H1 (cell line): ENCODE data around the gene ASH1L. TPM values are rescaled to one million over a fixed set of nuclear protein-coding genes. Genes with fewer than 3 reads are reported as not detected.

Source experiments
- CTCF ChIA-PET: fragments of 300-600 bp; sonication (Branson Sonifier 250); formaldehyde crosslinking; loops from one replicate; lab custom pipeline; 2021; ENCODE audit not compliant: partially characterized antibody; lab: Charles Lee
- POLR2A ChIA-PET: fragments of 300-600 bp; sonication (Branson Sonifier 250); formaldehyde crosslinking; loops from one replicate; lab custom pipeline; 2021; ENCODE audit warnings: inconsistent platforms; ENCODE audit not compliant: partially characterized antibody; lab: Charles Lee
- DNase-seq, 2 experiments: peaks; one replicate each; pipeline versions ENCODE4 v3.0.0 to v3.0.0-alpha.2; 2010 to 2022; ENCODE audit warnings: low spot score in 2 of 2, low read depth in 1 of 2, mixed read lengths in 1 of 2
- FAIRE-seq: peaks from 2 replicates; lab custom pipeline; 2011; peaks lifted over from hg19 to GRCh38; lab: Jason Lieb, UNC
- H2AFZ ChIP-seq: 2 replicates; pipeline ENCODE4 v1.8.1; 2012; ENCODE audit warnings: low read length, inconsistent platforms
- H2AK5ac ChIP-seq: 2 replicates; pipeline ENCODE4 v1.6.1; 2013; ENCODE audit warnings: low read depth, low read length
- H2BK120ac ChIP-seq: replicated peaks from 2 replicates; pipeline ENCODE3; 2013; ENCODE audit warnings: low read depth, low read length, inconsistent platforms
- H2BK12ac ChIP-seq: 2 replicates; pipeline ENCODE4 v1.6.1; 2013; ENCODE audit warnings: low read depth, low read length
- H2BK15ac ChIP-seq: 2 replicates; pipeline ENCODE4 v1.6.1; 2013; ENCODE audit warnings: low read length
- H2BK20ac ChIP-seq: 2 replicates; pipeline ENCODE4 v1.6.1; 2013; ENCODE audit warnings: low read length
- H2BK5ac ChIP-seq: 2 replicates; pipeline ENCODE4 v1.6.1; 2013; ENCODE audit warnings: low read depth, low read length
- H3K14ac ChIP-seq: 2 replicates; pipeline ENCODE4 v1.6.1; 2013; ENCODE audit warnings: inconsistent platforms; ENCODE audit not compliant: insufficient read length
- H3K18ac ChIP-seq: 2 replicates; pipeline ENCODE4 v1.6.1; 2013; ENCODE audit warnings: low read length; ENCODE audit errors: extremely low read depth
- H3K23ac ChIP-seq: 2 replicates; pipeline ENCODE4 v1.6.1; 2013; ENCODE audit warnings: inconsistent platforms; ENCODE audit not compliant: insufficient read length
- H3K23me2 ChIP-seq: 2 replicates; pipeline ENCODE4 v1.6.1; 2013; ENCODE audit warnings: low read depth, low read length
- H3K27ac ChIP-seq: 2 replicates; pipeline ENCODE4 v1.6.1; 2011; ENCODE audit warnings: low read depth, low read length, inconsistent platforms
- H3K27me3 ChIP-seq, 4 experiments: replicated peaks in 1 of 4; 1 replicate in 1 of 4; 2 replicates in 3 of 4; pipeline versions ENCODE4 v1.6.1 to v1.8.1; 2011 to 2013; ENCODE audit warnings: low read length in 3 of 4, mild to moderate bottlenecking in 3 of 4, inconsistent platforms in 2 of 4, mixed read lengths in 2 of 4, moderate library complexity in 1 of 4; ENCODE audit not compliant: control insufficient read depth in 3 of 4, insufficient read depth in 3 of 4; ENCODE audit errors: extremely low read depth in 1 of 4
- H3K36me3 ChIP-seq, 4 experiments: 2 replicates each; pipeline versions ENCODE4 v1.6.1 to v1.8.1; 2011 to 2013; ENCODE audit warnings: mild to moderate bottlenecking in 4 of 4, low read length in 3 of 4, moderate library complexity in 2 of 4, control low read depth in 1 of 4, inconsistent platforms in 1 of 4; ENCODE audit not compliant: insufficient read depth in 4 of 4, control insufficient read depth in 2 of 4
- H3K4ac ChIP-seq: replicated peaks from 2 replicates; pipeline ENCODE3; 2013; ENCODE audit warnings: low read length, low read depth, mixed read lengths, inconsistent platforms; ENCODE audit not compliant: insufficient read length
- H3K4me1 ChIP-seq, 4 experiments: replicated peaks in 1 of 4; 1 replicate in 1 of 4; 2 replicates in 3 of 4; pipeline versions ENCODE4 v1.6.1 to v1.8.1; 2011 to 2013; ENCODE audit warnings: low read length in 3 of 4, inconsistent platforms in 2 of 4, mixed read lengths in 1 of 4; ENCODE audit not compliant: insufficient read depth in 4 of 4, control insufficient read depth in 3 of 4
- H3K4me2 ChIP-seq, 2 experiments: 2 replicates each; pipeline versions ENCODE4 v1.6.1 to v1.8.1; 2011 to 2013; ENCODE audit warnings: low read depth in 2 of 2, low read length in 2 of 2, control low read depth in 1 of 2, inconsistent platforms in 1 of 2, mild to moderate bottlenecking in 1 of 2; ENCODE audit not compliant: insufficient read depth in 1 of 2
- H3K4me3 ChIP-seq, 4 experiments: fragments of 200-600, 300-600 bp in 1 of 4; sonication (generic), shearing (Covaris generic), sonication (Bioruptor Twin) in 1 of 4; 2 replicates each; pipeline versions ENCODE4 v1.5.1 to v1.8.1; 2011 to 2016; ENCODE audit warnings: low read length in 4 of 4, low read depth in 3 of 4, control low read depth in 2 of 4, inconsistent platforms in 2 of 4, mild to moderate bottlenecking in 2 of 4, mixed read lengths in 1 of 4, moderate library complexity in 1 of 4; ENCODE audit not compliant: insufficient read depth in 2 of 4; ENCODE audit errors: extremely low read depth in 1 of 4
- H3K56ac ChIP-seq: replicated peaks from 2 replicates; pipeline ENCODE3; 2013; ENCODE audit warnings: low read depth, mild to moderate bottlenecking, mixed read lengths, low read length, inconsistent platforms; ENCODE audit not compliant: insufficient read length
- H3K79me1 ChIP-seq: 2 replicates; pipeline ENCODE4 v1.6.1; 2013; ENCODE audit warnings: low read depth, low read length, control low read depth
- H3K79me2 ChIP-seq, 2 experiments: 2 replicates each; pipeline versions ENCODE4 v1.6.1 to v1.8.1; 2012 to 2013; ENCODE audit warnings: low read length in 2 of 2, mild to moderate bottlenecking in 2 of 2, inconsistent platforms in 1 of 2; ENCODE audit not compliant: insufficient read depth in 2 of 2, control insufficient read depth in 1 of 2
- H3K9ac ChIP-seq, 4 experiments: replicated peaks in 1 of 4; 1 replicate in 1 of 4; 2 replicates in 3 of 4; pipeline versions ENCODE4 v1.6.1 to v1.8.1; 2011 to 2013; ENCODE audit warnings: low read depth in 3 of 4, low read length in 3 of 4, control low read depth in 2 of 4, mild to moderate bottlenecking in 2 of 4, moderate library complexity in 2 of 4, inconsistent platforms in 1 of 4; ENCODE audit errors: extremely low read depth in 1 of 4
- H3K9me3 ChIP-seq, 2 experiments: 2 replicates each; pipeline versions ENCODE4 v1.6.1 to v1.8.1; 2012 to 2013; ENCODE audit warnings: mild to moderate bottlenecking in 2 of 2, moderate library complexity in 2 of 2, control low read depth in 1 of 2, inconsistent platforms in 1 of 2, low read depth in 1 of 2, low read length in 1 of 2, mixed read lengths in 1 of 2; ENCODE audit not compliant: insufficient read depth in 2 of 2
- H4K20me1 ChIP-seq, 2 experiments: replicated peaks in 1 of 2; 2 replicates each; pipeline versions ENCODE3 to v1.8.1; 2011 to 2013; ENCODE audit warnings: inconsistent platforms in 2 of 2, low read length in 2 of 2, mild to moderate bottlenecking in 1 of 2; ENCODE audit not compliant: insufficient read depth in 2 of 2, control insufficient read depth in 1 of 2
- H4K5ac ChIP-seq: 2 replicates; pipeline ENCODE4 v1.6.1; 2013; ENCODE audit warnings: low read length, low read depth, mixed read lengths, inconsistent platforms; ENCODE audit not compliant: insufficient read length
- H4K8ac ChIP-seq: 2 replicates; pipeline ENCODE4 v1.8.0; 2013; ENCODE audit warnings: mild to moderate bottlenecking, moderate library complexity, low read length, inconsistent platforms; ENCODE audit not compliant: insufficient read depth; ENCODE audit errors: extremely low read depth
- H4K91ac ChIP-seq: replicated peaks from 2 replicates; pipeline ENCODE3; 2013; ENCODE audit warnings: low read length, mixed read lengths, inconsistent platforms; ENCODE audit not compliant: insufficient read length
- HDAC2 ChIP-seq, 2 experiments: fragments of 300-600 bp in 1 of 2; sonication (generic) in 1 of 2; IDR thresholded peaks; 2 replicates each; pipeline ENCODE4 v1.6.1; 2011 to 2012; ENCODE audit warnings: low read depth in 2 of 2, low read length in 2 of 2, mild to moderate bottlenecking in 2 of 2, moderate library complexity in 2 of 2, borderline replicate concordance in 1 of 2, inconsistent platforms in 1 of 2
- POU5F1 ChIP-seq: IDR thresholded peaks from 2 replicates; pipeline ENCODE4 v1.6.1; 2011; ENCODE audit warnings: low read depth, mild to moderate bottlenecking, low read length, moderate library complexity
- SP1 ChIP-seq: IDR thresholded peaks from 2 replicates; pipeline ENCODE4 v1.6.1; 2011; ENCODE audit warnings: low read depth, low read length
- WGBS, 2 experiments: shearing (Covaris generic) in 1 of 2; methylation state at CpG; one replicate each; pipeline versions ENCODE4 v1.1.6 to v1.1.7; 2013 to 2015; ENCODE audit warnings: low lambda C conversion rate in 2 of 2, mixed read lengths in 2 of 2, inconsistent platforms in 1 of 2, low coverage in 1 of 2, missing lambda C conversion rate in 1 of 2; ENCODE audit not compliant: insufficient replicate concordance in 2 of 2, insufficient coverage in 1 of 2, insufficient read length in 1 of 2; ENCODE audit errors: extremely low coverage in 1 of 2, missing lambda C conversion rate in 1 of 2; 5-methylcytosine and 5-hydroxymethylcytosine counted together
- polyA plus RNA-seq, 7 experiments: library from polyadenylated mRNA; depleted of rRNA in 3 of 7; stranded (reverse) in 5 of 7; unstranded in 2 of 7; fragments of >200 nt in 5 of 7; fragments of 200-250 nt in 2 of 7; gene quantifications; 1 replicate in 5 of 7; 2 replicates in 1 of 7; 4 replicates in 1 of 7; pipeline versions ENCODE4 v1.2.1 to v1.2.3, GENCODE V29; 2011 to 2013; ENCODE audit warnings: missing spikeins in 2 of 7, mixed read lengths in 2 of 7
- total RNA-seq: library from RNA; stranded (reverse); fragmentation: NEBNext Ultra II Directional; extraction: Animal tissue kit (Norgen Biotek cat#: 25700); gene quantifications from 2 replicates; pipeline ENCODE4 v1.2.1, GENCODE V29; 2021
- TF ChIP-seq, protein P1 (sequence below): IDR thresholded peaks from 2 replicates; pipeline ENCODE4 v1.6.1; 2012; ENCODE audit warnings: inconsistent platforms

ASH1L gene
- total and polyA plus RNA-seq, 2 of the 8 experiments (the other 6 are each of a cell fraction or from before 2014, with no cell fraction given): 7.5 to 27.6 TPM

DNA sequence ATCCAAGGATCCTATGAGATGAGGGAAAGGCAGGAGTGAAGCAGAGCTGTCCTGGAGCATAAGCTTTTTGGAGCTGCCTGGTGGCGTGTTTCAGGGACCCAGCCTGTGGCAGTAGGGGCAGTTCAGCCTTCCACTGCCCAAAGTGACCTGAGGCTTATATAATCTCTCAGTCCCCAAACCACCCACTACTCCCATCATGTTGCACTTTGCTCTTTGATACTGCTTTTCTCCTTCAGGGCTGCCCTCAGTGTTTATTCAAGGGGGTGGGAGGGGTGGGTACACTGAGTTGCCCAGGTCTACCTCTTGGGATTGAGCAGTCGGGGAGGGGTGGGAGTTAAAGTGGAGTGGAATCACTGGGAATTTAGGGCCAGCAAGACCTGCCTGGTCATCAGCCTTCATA, 276.1 kb downstream of the ASH1L start:
- no peaks in the 10 kb centered on the region for H4K20me1 ChIP-seq
- no peak overlapping the region for H2BK20ac ChIP-seq
- H3K14ac ChIP-seq: no peak overlapping the region
- no peak overlapping the region for H3K9ac ChIP-seq
- WGBS, 2 experiments: 96% methylated on average over 2 of the region's 2 CpGs; no CpG with 5 or more reads in 1 of the 2 experiments
- no peak overlapping the region for H4K5ac ChIP-seq
- H4K91ac ChIP-seq: no peak overlapping the region
- FAIRE-seq (no peak), DNase-seq (no peak)
- H3K18ac ChIP-seq: no peak overlapping the region
- H3K23ac ChIP-seq: no peak overlapping the region
- H3K36me3 ChIP-seq: no peaks in the 10 kb centered on the region; a peak in 1 of 8 replicates
- no peaks in the 10 kb centered on the region for H3K27me3 ChIP-seq
- no peak overlapping the region for H2AFZ ChIP-seq
- H3K9me3 ChIP-seq: no peaks in the 10 kb centered on the region
- no peak overlapping the region for H2AK5ac ChIP-seq
- H2BK12ac ChIP-seq: no peak overlapping the region
- H4K8ac ChIP-seq: no peak overlapping the region
- H3K4me3 ChIP-seq: no peak overlapping the region
- POLR2A ChIA-PET: interaction anchor here (1.5 to 2.1 kb wide), 4 partner anchors 11 to 34 kb away, joined by 4 to 7 read pairs (median 6); partner anchors contain the start of genes FDPS and RUSC1
- H3K56ac ChIP-seq: no peak overlapping the region
- no peaks in the 10 kb centered on the region for H3K23me2 ChIP-seq
- H2BK15ac ChIP-seq: no peak overlapping the region
- no peak overlapping the region for H2BK120ac ChIP-seq
- H3K79me2 ChIP-seq: no peaks in the 10 kb centered on the region
- no peak overlapping the region for H2BK5ac ChIP-seq
- CTCF ChIA-PET: interaction anchor here (0.6 to 2.1 kb wide), 5 partner anchors 9 to 109 kb away, joined by 3 to 7 read pairs (median 3); no protein-coding TSS in a partner anchor
- no peaks in the 10 kb centered on the region for H3K79me1 ChIP-seq
- TF ChIP-seq POU5F1 (no peak), SP1 (no peak), HDAC2 (IDR thresholded peaks at IDR 0.05; ENCODE audit: borderline replicate concordance in 1 of 2, low read depth in 2 of 2, low read length in 2 of 2) (no peak)
- TF ChIP-seq, protein P1, sequence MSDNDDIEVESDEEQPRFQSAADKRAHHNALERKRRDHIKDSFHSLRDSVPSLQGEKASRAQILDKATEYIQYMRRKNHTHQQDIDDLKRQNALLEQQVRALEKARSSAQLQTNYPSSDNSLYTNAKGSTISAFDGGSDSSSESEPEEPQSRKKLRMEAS: no peak
- no peak overlapping the region for H3K4ac ChIP-seq
- H3K27ac ChIP-seq: no peak overlapping the region
- no peak overlapping the region for H3K4me2 ChIP-seq
- no peaks in the 10 kb centered on the region; a peak in 1 of 7 replicates for H3K4me1 ChIP-seq
